Lower lobe of right lung (tissue), 2 donors: Measurements from ENCODE around the gene HOGA1. TPM values are rescaled to one million over a fixed set of nuclear protein-coding genes. Genes with fewer than 3 reads are reported as not detected.
A peak's percentile ranks its signal among the peaks of the same experiment; 100 is the strongest.
"Not testable (repeated sequence)": the region's sequence is repeated elsewhere in the genome, so short reads cannot be mapped to it uniquely, and the experiment has no call there.

Experiments
- ATAC-seq, 2 donors: fragments of 200-7000 bp; cut with Tn5 transposase; one replicate each; pipeline ENCODE4 v1.9.1; 2020 to 2022; ENCODE audit warnings: mild to moderate bottlenecking in 2 of 2, moderate library complexity in 2 of 2
- DNase-seq: peaks from one replicate; pipeline ENCODE4 v3.0.0-alpha.2; 2020
- H3K27ac ChIP-seq: fragments of 200-600 bp; one replicate; pipeline ENCODE4 v1.8.0; 2022
- H3K27me3 ChIP-seq: fragments of 200-600 bp; one replicate; pipeline ENCODE4 v1.8.0; 2022; ENCODE audit warnings: low read depth
- H3K36me3 ChIP-seq: fragments of 200-600 bp; one replicate; pipeline ENCODE4 v1.8.0; 2022; ENCODE audit warnings: mild to moderate bottlenecking
- H3K4me1 ChIP-seq: fragments of 200-600 bp; one replicate; pipeline ENCODE4 v1.8.0; 2022
- H3K4me3 ChIP-seq: fragments of 200-600 bp; one replicate; pipeline ENCODE4 v1.8.0; 2022; ENCODE audit warnings: mild to moderate bottlenecking
- H3K9me3 ChIP-seq: fragments of 200-600 bp; one replicate; pipeline ENCODE4 v1.8.0; 2022
- intact Hi-C: fragments of 100-400 bp; cut with DNase I; formaldehyde crosslinking; loops from one replicate; pipeline ENCODE4 v1.11.0; 2022
- total RNA-seq: library from RNA; stranded (reverse); fragmentation: NEBNext Ultra II Directional; extraction: Animal tissue kit (Norgen Biotek cat#: 25700); gene quantifications from one replicate; pipeline ENCODE4 v1.2.1, GENCODE V29; 2021
- TF ChIP-seq, protein P1 (sequence below): fragments of 200-600 bp; IDR thresholded peaks from one replicate; pipeline ENCODE4 v1.8.0; 2022; ENCODE audit warnings: antibody characterized with exemption, mild to moderate bottlenecking
- donor health status: DM: no; HTN: yes; CAD: no; lungs with severe emphysema.

HOGA1 gene
- total RNA-seq, 1 donor from 2014 or later = 1.1 TPM

DNA sequence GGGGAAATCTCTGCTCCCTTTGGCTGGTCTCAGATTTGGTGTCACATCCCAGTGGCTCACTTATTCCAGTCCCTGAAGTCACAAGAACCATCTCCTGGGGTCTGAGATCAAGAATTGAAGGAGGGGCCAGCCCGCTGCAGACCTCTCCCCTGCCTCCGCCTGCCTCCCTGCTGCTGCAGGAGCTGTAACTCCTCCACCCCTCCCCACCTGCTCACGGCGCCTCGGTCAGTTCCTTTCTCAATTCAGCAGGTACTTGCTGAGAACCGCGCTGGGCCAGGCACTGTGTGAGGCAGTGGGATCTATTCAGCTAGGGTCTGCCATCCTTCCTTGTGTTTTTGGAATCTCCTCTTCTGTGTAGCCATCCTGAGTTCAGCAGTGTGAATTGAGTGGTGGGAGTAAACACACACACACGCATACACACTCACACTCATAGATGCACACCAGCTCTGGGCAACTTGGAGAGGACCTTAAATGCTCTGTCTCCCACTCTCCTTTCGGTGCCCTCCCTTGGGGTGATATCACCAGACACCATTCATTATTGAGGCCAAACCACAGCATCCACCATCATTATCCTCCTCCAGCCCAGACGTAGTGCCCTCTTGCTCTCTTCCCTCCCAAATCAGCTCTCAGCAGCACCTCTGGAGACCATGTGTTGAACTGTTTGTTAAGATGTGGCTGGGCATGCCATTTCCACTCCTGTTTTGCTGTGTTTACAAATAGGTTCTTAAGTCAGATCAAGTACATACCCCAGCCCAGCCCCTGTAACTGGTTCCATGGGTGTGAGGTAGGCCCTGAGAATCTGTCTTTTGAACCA, 33.6 kb upstream of the HOGA1 start:
- H3K4me1 ChIP-seq = peaks cover 24% of the 10 kb centered on the region
- no peaks in the 10 kb centered on the region for H3K9me3 ChIP-seq
- ATAC-seq (no peak), DNase-seq (no peak)
- TF ChIP-seq, protein P1, sequence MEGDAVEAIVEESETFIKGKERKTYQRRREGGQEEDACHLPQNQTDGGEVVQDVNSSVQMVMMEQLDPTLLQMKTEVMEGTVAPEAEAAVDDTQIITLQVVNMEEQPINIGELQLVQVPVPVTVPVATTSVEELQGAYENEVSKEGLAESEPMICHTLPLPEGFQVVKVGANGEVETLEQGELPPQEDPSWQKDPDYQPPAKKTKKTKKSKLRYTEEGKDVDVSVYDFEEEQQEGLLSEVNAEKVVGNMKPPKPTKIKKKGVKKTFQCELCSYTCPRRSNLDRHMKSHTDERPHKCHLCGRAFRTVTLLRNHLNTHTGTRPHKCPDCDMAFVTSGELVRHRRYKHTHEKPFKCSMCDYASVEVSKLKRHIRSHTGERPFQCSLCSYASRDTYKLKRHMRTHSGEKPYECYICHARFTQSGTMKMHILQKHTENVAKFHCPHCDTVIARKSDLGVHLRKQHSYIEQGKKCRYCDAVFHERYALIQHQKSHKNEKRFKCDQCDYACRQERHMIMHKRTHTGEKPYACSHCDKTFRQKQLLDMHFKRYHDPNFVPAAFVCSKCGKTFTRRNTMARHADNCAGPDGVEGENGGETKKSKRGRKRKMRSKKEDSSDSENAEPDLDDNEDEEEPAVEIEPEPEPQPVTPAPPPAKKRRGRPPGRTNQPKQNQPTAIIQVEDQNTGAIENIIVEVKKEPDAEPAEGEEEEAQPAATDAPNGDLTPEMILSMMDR = no peak
- H3K27me3 ChIP-seq = no peaks in the 10 kb centered on the region
- H3K36me3 ChIP-seq = no peaks in the 10 kb centered on the region
- intact Hi-C loops = loop anchor here (10.0 kb wide), 1 partner anchor 86 kb away; no protein-coding TSS in a partner anchor
- H3K4me3 ChIP-seq = no peak overlapping the region
- peak overlapping the region; percentile 4 for H3K27ac ChIP-seq

DNA sequence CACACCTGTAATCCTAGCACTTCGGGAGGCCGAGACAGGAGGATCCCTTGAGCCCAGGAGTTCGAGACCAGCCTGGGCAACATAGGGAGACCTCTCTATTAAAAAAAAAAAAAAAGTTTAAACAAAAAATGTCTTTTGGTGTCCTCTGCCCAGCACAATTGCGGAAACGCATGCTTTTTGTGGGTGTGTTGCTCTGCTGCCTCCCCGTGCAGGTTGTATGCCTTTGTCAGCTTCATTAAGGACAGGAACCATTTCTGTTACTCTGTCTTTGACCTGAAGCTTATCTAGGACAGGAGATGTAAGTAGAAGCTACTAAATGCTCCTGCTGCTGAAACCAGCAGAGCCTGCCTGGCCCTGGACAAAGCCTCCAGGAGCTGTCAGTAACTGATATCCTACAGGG, 32.9 kb upstream of the HOGA1 start:
- H3K36me3 ChIP-seq = no peaks in the 10 kb centered on the region
- H3K4me3 ChIP-seq = no peak overlapping the region
- TF ChIP-seq, protein P1 = no peak
- no peaks in the 10 kb centered on the region for H3K9me3 ChIP-seq
- H3K27ac ChIP-seq = no peak overlapping the region
- ATAC-seq (no peak), DNase-seq (no peak)
- intact Hi-C loops = loop anchor here (10.0 kb wide), 1 partner anchor 86 kb away; no protein-coding TSS in a partner anchor
- H3K4me1 ChIP-seq = peaks cover 24% of the 10 kb centered on the region
- no peaks in the 10 kb centered on the region for H3K27me3 ChIP-seq

DNA sequence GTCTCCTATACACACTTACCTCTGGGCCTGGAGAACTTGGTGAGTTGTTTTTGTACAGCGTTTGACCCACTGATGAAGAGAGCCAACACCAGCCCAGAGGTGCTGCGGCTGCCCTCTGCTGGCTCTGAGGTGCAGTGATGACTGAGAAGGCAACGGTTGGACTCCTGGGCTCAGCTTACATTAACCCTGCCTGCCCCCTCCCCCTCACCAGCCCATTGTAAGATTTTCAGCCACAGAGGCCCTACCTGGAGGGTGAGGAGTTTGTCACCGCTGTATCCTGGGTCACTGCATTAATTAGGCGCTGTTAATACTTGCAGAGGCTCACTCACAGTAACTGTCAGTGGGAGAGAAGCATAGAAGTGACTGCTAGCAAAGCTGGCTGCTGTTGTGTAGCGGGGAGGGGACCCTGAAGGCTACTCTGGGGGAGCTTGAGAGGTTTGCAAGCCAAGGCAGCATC, 30.6 kb upstream of the HOGA1 start:
- DNase-seq = peak; percentile 80
- no peaks in the 10 kb centered on the region for H3K36me3 ChIP-seq

DNA sequence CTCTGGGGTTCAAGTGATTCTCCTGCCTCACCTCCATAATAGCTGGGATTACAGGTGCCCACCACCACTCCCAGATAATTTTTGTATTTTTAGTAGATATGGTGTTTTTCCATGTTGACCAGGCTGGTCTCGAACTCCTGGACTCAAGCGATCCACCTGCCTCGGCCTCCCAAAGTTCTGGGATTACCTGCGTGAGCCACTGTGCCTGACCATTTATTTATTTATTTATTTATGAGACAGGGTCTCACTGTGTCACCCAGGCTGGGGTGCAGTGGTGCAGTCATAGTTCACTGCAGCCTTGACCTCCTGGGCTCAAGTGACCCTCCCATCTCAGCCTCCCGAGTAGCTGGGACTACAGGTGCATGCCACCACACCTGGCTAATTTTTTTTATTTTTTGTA, 29.9 kb upstream of the HOGA1 start:
- H3K9me3 ChIP-seq, H3K36me3 ChIP-seq, H3K27me3 ChIP-seq, H3K27ac ChIP-seq, H3K4me3 ChIP-seq, ATAC-seq: not testable (repeated sequence)
- intact Hi-C loops = loop anchor here (10.0 kb wide), 1 partner anchor 90 kb away; no protein-coding TSS in a partner anchor
- DNase-seq = peak; percentile 4
- peaks cover 21% of the 10 kb centered on the region for H3K4me1 ChIP-seq

More for the DNA sequence above, 30.6 kb upstream of the HOGA1 start:
- Histone ChIP-seq H3K27me3 (no peaks in the 10 kb centered on the region), H3K4me3 (no peak overlapping the region), H3K9me3 (no peaks in the 10 kb centered on the region), H3K4me1 (peaks cover 24% of the 10 kb centered on the region), H3K27ac (no peak overlapping the region)
- TF ChIP-seq, protein P1 = peak; percentile 85
- ATAC-seq = peak; percentile 91 to 93
- intact Hi-C loops = loop anchor here (10.0 kb wide), 1 partner anchor 89 kb away; no protein-coding TSS in a partner anchor

DNA sequence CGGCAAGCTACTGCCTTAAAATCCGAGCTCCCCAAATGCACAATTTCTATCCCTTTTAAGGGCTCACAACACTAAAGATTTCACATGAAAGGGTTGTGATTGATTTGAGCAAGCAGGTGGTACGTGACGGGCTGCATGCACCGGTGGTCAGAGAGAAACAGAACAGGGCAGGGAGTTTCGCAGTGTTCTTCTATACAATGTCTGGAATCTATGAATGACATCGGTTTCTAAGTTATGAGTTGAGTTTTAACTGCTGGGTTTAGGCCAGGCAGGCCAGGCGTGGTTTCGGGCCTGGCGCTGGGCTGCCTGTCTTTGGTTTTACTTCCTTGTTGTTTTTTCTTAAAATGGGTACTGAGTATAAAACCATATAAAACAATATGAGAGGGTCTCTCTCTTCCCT, 28.6 kb upstream of the HOGA1 start:
- H3K4me3 ChIP-seq, H3K27me3 ChIP-seq, H3K36me3 ChIP-seq, DNase-seq, H3K27ac ChIP-seq, H3K9me3 ChIP-seq, ATAC-seq, H3K4me1 ChIP-seq: not testable (repeated sequence)
- intact Hi-C loops = loop anchor here (10.0 kb wide), 1 partner anchor 91 kb away; no protein-coding TSS in a partner anchor

DNA sequence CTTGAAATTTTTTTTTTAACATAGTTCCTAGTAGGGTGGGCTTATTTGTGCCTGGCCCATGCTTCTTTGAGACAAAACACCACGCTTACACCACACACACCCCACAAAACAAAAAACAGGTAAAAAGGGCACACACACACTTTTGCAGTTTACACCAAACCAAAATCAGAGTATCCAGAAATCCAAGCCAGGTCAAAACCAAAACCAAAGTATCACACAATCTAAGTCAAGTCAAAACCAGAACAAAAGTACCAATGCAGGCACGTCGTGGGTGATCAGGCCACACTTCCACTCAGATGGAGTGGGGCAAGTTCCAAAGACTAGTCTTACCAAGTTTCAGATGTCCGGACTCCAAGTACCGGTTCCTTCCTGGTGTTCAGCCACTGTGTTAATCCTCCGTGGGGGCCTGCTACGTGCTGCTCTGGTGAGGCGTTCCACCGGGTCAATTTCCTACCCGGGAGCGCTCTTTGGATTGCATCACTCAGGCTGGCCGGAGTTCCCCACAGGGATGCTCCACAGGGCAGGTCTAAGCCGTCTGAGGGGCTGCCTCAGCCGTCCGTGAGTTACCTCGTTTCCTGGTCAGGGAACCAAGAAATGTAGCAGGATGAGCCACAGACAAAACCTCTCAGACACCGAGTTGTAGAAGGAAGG, 23.3 kb upstream of the HOGA1 start:
- peak overlapping the region; percentile 36 for H3K27ac ChIP-seq
- intact Hi-C loops, H3K36me3 ChIP-seq, H3K4me1 ChIP-seq, H3K27me3 ChIP-seq, H3K4me3 ChIP-seq, H3K9me3 ChIP-seq, DNase-seq, ATAC-seq: not testable (repeated sequence)

DNA sequence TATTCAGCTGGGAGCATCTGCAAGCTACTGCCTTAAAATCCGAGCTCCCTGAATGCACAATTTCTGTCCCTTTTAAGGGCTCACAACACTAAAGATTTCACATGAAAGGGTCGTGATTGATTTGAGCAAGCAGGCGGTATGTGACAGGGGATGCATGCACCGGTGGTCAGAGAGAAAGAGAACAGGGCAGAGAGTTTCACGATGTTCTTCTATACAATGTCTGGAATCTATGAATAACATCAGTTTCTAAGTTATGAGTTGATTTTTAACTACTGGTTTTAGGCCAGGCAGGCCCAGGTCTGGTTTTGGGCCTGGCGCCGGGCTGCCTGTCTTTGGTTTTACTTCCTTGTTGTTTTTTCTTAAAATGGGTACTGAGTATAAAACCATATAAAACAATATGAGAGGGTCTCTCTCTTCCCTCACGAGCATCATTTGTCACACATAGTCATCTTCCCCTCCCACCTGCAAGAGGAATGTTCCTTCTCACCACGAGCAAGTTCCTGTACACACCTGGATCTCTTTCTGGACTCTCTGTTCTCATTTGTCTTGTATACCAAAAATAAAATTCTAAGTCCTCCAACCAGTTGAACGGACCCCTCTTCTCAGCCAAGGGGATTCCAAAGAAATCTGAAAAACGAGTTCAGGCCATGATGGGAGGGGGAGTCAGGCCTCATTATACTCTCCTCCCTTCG, 22.7 kb upstream of the HOGA1 start:
- H3K4me1 ChIP-seq, H3K36me3 ChIP-seq, H3K27me3 ChIP-seq, H3K9me3 ChIP-seq, DNase-seq, intact Hi-C loops, ATAC-seq, H3K4me3 ChIP-seq: not testable (repeated sequence)
- H3K27ac ChIP-seq = peak overlapping the region; percentile 36

DNA sequence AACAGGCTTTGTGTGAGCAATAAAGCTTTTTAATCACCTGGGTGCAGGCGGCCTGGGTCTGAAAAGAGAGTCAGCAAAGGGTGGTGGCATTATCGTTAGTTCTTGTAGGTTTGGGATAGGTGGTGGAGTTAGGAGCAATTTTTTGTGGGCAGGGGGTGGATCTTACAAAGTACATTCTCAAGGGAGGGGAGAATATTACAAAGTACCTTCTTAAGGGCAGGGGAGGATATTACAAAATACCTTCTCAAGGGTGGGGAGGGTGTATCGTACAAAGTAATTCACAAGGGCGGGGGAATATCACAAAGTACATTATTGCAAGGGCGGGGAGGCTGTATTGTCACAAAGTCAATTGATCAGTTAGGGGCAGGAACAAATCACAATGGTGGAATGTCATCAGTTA, 21.9 kb upstream of the HOGA1 start:
- H3K36me3 ChIP-seq, H3K27me3 ChIP-seq, ATAC-seq, H3K4me1 ChIP-seq, H3K27ac ChIP-seq, H3K4me3 ChIP-seq, intact Hi-C loops, DNase-seq, H3K9me3 ChIP-seq: not testable (repeated sequence)
